Glomerular visceral epithelial cell (primary cell): ENCODE measurements around the gene RDH13.
A peak's percentile ranks its signal among the peaks of the same experiment; 100 is the strongest.

Experiments used
- DNase-seq: peaks from one replicate; pipeline ENCODE4 v3.0.0-alpha.2; 2016; ENCODE audit errors: extremely low spot score

RDH13 gene

DNA sequence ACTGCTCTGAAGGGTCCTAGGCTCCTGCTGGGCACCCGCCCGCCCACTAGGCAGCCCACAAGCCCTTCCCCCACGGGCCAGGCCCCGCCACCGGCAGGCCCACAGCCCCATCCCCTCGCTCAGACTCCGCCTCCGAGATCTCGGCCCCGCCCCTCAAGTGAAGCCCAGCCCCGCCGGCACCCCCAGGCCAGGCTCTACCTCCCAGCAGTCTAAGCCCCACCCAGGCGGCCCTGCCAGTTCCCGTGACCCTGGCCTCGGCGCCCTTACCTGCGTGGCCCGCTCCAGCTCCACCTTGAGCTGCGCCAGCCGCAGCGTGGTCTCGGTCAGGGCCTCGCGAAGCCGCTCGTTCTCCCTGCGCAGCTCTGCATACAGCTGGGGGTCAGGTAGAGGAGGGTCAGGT lies 29.0 kb upstream of the RDH13 start:
- DNase-seq: no peak

GRCh38 chr19:55091126-55091910 lies 28.4 kb upstream of the RDH13 start:
- no peak for DNase-seq

DNA sequence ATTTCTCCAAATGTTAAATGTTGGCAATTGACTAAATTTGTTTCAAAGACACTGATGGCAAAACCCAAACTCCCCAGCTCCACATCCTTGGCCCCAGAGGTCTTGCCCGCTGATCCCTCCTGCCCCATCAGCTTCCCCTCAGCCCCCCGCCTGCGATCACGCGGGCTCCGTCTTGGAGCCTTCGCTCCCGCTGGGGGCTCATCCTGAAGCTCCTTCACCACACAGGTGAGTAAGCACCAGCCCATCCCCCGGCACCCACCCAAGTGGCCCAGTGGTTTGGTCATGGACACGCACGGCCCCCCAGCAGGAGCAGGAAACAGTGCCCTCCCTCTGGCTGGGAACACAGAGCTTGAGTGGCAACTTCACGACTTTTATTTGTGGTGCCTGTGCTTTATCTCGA lies 27.6 kb upstream of the RDH13 start:
- DNase-seq: no peak

DNA sequence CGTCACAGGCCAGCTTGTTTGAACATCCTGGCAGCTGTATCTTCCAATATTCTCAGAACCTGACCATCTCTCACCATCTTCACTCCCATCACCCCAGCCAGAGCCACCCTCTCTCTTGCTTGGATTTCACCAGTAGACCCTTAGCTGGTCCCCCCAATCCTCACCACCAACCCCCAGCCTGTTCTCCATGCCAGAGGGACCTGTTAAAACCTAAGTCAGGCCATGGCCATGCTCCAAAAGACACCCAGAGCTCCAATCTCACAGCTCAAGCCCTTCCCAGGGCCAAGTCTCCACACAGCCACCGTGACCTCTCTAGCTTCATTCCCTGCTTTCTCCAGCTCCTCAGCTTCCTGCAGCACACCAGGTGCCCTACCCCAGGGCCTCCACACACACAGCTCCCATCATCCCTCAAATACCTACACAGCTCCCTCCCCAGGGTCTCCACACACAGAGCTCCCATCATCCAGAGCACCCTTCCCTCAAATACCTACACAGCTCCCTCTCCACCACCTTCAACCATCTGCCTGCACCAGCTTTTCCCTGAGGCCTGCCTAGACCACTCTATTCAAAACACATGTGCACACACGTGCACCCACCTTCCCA lies 26.5 kb upstream of the RDH13 start:
- no peak for DNase-seq

- peak; percentile 80 for DNase-seq
Observed at GRCh38 chr19:55088543-55089341, 25.8 kb upstream of the RDH13 start.

DNA sequence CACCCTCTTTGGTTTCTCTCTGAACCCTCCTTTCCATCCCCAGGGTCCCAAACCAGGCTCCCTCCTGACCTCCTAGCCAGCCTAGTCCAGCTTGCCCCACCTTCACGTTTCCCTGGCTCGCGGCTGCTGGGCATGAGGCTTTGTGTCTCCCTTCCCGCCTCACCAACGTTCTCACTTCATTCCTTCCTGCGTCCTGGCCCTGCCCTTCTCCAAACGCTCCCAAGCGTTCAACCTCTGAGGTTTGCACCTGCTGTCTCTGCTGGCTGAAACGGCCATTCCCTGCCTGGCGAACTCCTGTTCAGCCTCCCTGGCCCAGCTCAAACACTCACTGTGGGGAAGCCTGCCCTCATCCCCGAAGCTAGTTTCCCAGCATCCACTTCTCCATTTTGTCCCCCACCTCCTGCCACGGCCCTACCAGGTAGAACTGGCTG lies 25.1 kb upstream of the RDH13 start:
- DNase-seq: no peak

- DNase-seq: no peak
Observed at GRCh38 chr19:55087542-55087901, 24.6 kb upstream of the RDH13 start.

GRCh38 chr19:55086730-55087541 lies 24.0 kb upstream of the RDH13 start:
- DNase-seq: peak; percentile 97

- DNase-seq: no peak
Observed at GRCh38 chr19:55085923-55086715, 23.2 kb upstream of the RDH13 start.

DNA sequence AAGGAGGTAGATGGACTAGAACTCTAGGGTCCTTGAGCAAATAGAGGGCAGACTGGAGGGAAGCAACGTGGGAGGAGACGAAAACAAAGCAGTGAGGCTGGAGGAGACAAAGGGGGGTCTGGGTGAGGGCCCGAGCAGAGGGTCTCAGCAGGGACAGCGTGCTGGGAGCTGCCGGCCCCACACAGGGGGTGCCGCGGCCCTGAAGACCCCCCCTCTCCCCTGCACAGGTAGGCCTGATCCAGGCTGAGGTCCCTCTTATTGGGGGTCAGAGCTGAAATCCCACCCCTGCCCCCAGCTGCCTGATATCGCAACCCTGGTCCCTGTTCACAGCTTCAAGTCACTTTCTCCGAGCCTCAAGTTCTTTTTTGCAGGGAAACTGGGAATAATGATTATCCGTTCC lies 21.5 kb upstream of the RDH13 start:
- no peak for DNase-seq

DNA sequence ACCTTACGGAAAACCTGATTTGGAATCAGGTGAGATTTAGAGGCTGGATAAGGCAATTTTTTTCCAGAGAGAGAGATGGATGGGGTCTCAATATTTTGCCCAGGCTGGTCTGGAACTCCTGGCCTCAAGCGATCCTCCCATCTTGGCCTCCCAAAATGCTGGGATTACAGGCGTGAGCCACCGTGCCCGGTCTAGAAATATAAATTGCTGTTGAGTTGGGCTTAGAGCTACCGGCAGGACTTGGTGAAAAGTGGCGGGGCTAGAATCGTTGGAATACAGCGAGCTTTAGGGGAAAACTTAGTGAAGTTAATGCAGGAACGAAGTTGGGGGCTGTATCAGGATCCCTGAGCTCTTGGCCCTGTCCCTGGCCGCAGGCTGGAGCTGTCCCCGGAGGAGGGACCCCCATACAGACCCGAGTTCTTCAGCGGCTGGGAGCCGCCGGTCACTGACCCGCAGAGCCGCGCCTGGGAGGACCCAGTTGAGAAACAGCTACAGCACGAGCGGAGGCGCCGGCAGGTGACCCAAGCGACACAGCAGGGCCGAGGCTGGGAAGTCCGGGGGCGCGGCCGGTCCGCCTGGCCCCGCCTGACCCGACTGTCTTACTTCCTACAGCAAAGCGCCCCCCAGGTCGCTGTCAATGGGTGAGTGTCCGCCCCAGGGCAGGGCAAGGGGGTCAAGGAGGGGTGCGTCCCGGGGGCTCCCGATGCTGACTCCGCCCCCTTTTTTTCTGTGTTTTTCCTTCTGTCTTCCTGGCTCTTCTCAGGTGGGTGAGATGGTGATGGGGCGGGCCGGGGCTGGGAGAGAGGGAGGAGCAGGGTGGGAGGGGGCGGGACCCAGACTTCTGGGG lies 20.3 kb upstream of the RDH13 start:
- DNase-seq: no peak

- DNase-seq: no peak
Observed at GRCh38 chr19:55082020-55082851, 19.3 kb upstream of the RDH13 start.

- DNase-seq: no peak
Observed at GRCh38 chr19:55081770-55082019, 18.7 kb upstream of the RDH13 start.

DNA sequence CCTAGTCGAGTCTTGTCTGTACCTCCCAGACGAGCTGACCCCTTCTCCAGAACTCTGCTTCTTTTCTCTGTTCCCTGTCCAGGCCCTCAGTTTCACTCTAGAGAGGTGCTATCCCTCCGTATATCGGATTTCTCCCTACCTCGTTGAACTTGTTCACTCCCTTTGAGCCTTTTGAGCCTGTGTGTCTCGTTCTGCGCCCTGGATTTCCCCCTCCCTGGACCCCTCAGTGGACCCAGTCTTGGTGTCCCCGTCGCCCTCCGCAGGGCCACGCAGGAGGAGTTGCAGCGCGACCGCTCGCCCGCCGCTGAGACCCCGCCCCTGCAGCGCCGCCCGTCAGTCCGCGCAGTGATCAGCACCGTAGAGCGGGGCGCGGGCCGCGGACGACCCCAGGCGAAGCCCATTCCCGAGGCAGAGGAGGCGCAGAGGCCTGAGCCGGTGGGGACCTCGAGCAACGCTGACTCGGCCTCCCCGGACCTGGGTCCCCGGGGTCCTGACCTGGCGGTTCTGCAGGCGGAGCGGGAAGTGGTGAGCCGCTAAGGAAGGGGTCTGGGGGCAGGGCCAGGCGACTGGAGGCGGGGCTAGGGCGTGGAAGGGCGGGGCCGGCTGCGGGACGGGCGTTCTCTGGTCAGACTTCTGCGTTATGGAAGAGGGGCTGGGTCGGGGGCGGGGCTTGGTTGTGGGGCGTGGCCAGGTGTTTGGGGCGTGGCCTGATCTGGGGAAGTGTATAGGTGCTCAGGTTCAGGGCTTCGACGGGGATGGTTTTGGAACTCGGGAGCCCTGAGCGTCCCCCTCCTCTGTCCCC lies 18.2 kb upstream of the RDH13 start:
- DNase-seq: peak; percentile 84

DNA sequence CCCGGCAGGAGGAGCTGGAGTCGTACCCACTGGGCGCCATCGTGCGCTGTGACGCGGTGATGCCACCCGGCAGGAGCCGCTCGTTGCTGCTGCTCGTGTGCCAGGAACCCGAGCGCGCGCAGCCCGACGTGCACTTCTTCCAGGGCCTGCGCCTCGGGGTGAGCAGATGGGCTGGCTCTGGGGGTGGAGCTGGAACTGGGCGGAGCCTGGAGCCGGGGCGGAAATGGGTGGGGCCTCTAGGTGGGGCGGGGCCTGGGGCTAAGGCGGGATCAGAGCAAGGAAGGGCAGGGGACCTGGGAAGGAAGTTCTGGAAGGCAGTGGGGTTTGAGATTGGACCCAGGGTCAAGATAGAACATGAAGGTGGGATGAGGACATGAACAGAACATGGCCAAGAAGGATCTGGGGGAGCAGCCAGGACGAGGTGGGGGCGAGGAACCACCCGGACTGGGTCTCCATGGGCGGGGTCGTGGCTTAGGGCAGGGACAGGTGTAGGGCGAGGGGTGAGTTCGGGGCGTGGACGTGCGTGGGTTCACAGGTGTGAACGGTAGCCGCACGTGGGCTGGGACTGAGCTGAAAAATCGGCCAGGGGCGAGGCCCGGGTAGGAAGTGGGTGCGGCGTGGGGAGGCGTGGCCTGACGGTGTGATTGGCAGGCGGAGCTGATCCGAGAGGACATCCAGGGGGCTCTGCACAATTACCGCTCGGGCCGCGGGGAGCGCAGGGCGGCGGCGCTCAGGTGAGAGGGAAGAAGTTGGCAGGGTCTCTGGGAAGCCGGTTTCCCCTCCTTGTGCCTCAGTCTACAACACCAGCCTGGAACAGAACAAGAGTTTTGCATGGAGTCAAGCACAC lies 17.4 kb upstream of the RDH13 start:
- no peak for DNase-seq

- DNase-seq: no peak
Observed at GRCh38 chr19:55079400-55080038, 16.6 kb upstream of the RDH13 start.

- DNase-seq: no peak
Observed at GRCh38 chr19:55078996-55079395, 16.0 kb upstream of the RDH13 start.
